Epithelial cell of esophagus (primary cell): ENCODE results near the gene GID4.

Experiments used
- DNase-seq: peaks from one replicate; pipeline ENCODE4 v3.0.0; 2010; ENCODE audit warnings: low read depth
- H3K4me3 ChIP-seq: 2 replicates; pipeline ENCODE4 v1.5.1; 2011; ENCODE audit warnings: mild to moderate bottlenecking, low read length, control low read depth
- CTCF ChIP-seq: IDR thresholded peaks from 2 replicates; pipeline ENCODE4 v1.5.1; 2011; ENCODE audit warnings: low read depth, mild to moderate bottlenecking, low read length, control low read depth, inconsistent platforms; ENCODE audit not compliant: insufficient read depth; ENCODE audit errors: missing control alignments

The GID4 gene

GRCh38 chr17:18035704-18036103, 3.5 kb upstream of the GID4 start:
- no peak for DNase-seq
- no peak for TF ChIP-seq CTCF

GRCh38 chr17:18037486-18037885, 1.7 kb upstream of the GID4 start:
- no peak for TF ChIP-seq CTCF
- H3K4me3 ChIP-seq = no peak overlapping the region
- no peak for DNase-seq

More at GRCh38 chr17:18035704-18036103, 3.5 kb upstream of the GID4 start:
- no peak overlapping the region for H3K4me3 ChIP-seq

GRCh38 chr17:18038149-18038850, 908 bp upstream of the GID4 start:
- no peak for TF ChIP-seq CTCF
- peak; percentile 53 for DNase-seq
- peak overlapping the region; percentile 89 for H3K4me3 ChIP-seq

- peak overlapping the region; percentile 89 for H3K4me3 ChIP-seq
- no peak for TF ChIP-seq CTCF
- DNase-seq = peak; percentile 27
Observed at GRCh38 chr17:18039535-18040260, 490 bp downstream of the GID4 start.

GRCh38 chr17:18040261-18040858, 1.2 kb downstream of the GID4 start:
- no peak for DNase-seq
- H3K4me3 ChIP-seq = peak overlapping the region; percentile 89
- no peak for TF ChIP-seq CTCF

- DNase-seq = peak; percentile 96
- H3K4me3 ChIP-seq = no peak overlapping the region
- no peak for TF ChIP-seq CTCF
Observed at GRCh38 chr17:18041776-18042175, 2.6 kb downstream of the GID4 start.
